NCI-H748 treated with DMSO at 0.1 percent for 48 hours (cell line): ENCODE data around the gene FLNC.
A peak's percentile ranks its signal among the peaks of the same experiment; 100 is the strongest.

Experiments used
- DNase-seq: peaks from one replicate; lab custom pipeline; 2025; lab: John Stamatoyannopoulos, UW

Gene FLNC

DNA sequence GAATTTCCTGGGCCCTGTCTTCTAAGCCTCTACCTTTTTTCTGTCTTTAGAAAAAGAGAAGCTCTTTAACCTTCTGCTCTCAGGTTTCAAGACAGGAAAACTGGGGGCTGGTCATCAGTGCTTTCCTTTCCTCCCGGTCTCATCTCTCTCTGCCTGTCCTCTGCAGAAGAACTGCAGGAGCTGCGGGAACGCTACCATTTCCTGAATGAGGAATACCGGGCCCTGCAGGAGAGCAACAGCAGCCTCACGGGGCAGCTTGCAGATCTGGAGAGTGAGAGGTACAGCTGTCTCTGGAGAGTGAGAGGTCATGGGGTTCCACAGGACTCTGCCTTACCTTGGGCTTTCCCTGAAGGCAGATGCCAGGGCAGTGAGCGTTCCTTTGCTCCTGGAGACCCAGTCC, 25.7 kb upstream of the FLNC start:
- DNase-seq = no peak

- no peak for DNase-seq
These were observed 25.0 kb upstream of the FLNC start for GRCh38 chr7:128805225-128805624.

DNA sequence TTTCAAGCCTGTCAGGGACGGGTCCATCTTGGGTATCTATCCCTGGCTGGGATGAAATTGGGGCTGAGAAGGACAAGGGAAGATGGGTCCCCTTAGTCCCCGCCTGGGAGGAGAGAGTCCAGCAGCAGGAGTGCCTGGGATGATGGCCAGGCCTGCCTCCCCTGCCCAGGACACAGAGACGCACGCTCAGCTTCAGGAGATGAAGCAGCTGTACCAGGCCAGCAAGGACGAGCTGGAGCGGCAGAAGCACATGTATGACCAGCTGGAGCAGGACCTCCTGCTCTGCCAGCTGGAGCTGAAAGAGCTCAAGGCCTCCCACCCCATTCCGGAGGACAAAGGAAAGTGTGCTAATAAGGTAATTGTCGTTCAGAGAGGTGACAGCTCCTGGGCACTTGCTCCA, 23.0 kb upstream of the FLNC start:
- DNase-seq = no peak

DNA sequence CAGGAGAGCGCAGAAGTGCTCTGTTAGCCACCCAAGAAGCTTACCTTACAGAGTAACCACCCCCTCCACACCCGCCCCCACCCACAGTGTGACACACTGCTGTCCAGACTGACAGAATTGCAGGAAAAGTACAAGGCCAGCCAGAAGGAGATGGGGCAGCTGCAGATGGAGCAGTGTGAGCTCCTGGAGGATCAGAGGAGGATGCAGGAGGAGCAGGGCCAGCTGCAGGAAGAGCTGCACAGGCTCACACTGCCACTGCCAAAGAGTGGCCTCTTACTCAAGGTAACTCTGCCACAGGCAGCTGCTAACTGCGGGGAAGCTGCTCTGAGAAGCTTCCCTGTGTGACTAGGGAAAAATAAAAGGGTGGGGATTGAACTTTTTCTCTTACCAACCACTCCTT, 20.8 kb upstream of the FLNC start:
- DNase-seq = no peak

- DNase-seq = no peak
These were observed 19.7 kb upstream of the FLNC start for GRCh38 chr7:128810473-128810872.

GRCh38 chr7:128810997-128811396, 19.2 kb upstream of the FLNC start:
- DNase-seq = no peak

GRCh38 chr7:128811631-128812430, 18.4 kb upstream of the FLNC start:
- DNase-seq = no peak

GRCh38 chr7:128812514-128813168, 17.6 kb upstream of the FLNC start:
- DNase-seq = peak; percentile 41

DNA sequence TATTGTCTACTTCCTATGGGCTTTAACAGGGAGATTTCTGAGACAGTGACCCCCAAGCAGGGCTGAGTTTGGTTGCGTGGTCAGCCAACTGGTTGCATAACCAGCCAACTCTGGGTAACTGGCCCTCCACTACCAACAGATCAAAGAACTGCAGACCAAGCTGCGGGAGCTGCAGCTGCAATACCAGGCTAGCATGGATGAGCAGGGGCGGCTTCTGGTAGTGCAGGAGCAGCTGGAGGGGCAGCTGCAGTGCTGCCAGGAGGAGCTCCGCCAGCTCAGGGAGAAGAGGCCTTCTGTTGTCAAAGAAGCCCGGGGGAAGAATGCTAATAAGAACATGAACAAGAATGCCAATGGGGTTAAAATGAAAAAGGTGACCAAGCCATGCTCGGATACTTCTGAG, 15.7 kb upstream of the FLNC start:
- no peak for DNase-seq

- DNase-seq = no peak
These were observed 14.8 kb upstream of the FLNC start for GRCh38 chr7:128815289-128815942.

DNA sequence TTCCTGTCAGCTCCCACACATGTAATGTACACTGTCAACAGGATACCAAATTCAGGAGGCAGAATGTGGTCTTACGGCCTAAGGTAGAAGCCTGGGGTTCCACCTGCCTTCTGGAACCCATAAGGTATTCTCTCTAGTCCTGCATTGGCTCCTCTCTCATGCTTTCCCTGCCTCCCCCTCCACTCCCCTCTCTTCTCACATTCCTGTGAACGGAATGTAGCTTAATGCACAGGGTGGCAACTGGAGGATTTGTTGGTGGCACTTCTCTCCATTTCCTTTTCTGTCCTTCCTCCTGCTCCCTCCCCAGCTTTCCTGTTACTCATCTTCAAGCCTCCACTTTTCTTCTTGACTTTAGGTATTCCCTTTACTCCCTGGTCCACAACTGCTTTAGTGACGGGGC, 11.5 kb upstream of the FLNC start:
- no peak for DNase-seq

DNA sequence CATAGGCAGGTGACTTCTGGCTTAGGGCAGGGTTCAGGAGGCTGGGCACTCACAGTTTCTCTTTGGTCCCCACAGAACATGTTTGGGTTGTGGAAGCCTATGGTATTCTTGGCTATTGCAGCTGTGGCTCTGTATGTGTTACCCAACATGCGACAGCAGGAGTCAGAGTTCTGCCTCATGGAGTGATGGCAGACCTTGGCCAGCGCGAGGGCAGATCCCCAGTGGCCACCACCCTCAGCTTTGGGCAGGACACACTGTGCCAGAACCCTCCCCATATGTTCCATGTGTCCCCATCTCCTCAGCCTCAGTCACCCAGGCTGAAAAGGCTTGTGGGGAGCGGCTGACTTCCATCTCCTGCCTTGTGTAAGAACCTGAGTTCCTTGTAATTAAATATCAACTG, 8.5 kb upstream of the FLNC start:
- no peak for DNase-seq

- no peak for DNase-seq
These were observed 3.7 kb upstream of the FLNC start for GRCh38 chr7:128826512-128826911.

DNA sequence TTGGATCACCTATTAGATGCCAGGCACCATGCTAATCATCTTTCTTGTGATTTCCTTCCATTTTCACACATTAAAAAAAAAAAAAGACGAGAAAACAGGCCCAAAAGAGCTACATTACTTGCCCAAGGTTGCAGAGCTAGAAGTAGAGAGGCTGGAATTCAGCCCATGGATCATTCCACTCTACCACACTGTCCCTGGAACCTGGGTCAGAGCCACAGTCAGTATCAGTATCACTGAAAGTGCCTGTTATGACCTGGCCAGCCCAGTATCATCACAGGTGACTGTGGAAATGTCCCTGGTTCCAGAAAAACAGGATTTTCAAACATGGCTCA, 3.3 kb upstream of the FLNC start:
- DNase-seq = no peak

GRCh38 chr7:128827248-128827958, 2.8 kb upstream of the FLNC start:
- no peak for DNase-seq

DNA sequence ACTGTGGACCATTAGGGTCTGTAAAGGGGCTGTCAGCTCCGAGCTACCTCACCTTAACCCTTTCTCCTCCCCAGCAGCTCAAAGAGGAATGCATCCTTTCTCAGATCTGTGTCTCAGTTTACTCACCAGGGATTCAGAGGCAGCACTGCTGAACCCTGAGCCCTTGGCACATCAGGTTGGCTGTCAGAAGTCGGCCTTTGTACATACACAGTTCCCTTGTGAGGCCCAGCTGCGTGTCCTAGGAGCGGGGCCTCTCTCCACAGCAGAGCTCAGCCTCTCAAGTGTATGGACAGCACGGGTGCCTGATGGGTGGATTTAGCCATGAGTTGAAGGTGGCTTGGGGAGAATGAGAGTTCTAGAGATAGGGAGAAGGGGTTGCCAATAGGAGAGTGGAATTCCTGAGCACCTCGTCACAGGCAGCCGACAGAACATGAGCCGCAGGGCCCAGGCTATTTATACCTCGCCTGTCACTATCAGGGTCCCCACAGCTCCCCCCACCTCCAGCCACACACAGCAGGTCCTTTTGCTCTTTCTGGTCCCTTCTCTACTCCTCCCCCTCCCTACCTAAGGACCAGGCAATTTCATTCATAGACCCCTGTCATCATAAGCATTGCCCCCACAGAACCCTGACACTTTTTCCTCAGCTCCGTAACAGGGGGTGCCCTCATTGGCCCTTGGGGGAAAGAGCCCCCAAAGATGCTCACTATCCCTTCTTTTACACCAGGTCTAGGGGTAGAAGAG, 2.1 kb upstream of the FLNC start:
- no peak for DNase-seq

- DNase-seq = no peak
These were observed 627 bp upstream of the FLNC start for GRCh38 chr7:128829391-128830166.

- no peak for DNase-seq
These were observed 1.2 kb downstream of the FLNC start for GRCh38 chr7:128831178-128831993.

DNA sequence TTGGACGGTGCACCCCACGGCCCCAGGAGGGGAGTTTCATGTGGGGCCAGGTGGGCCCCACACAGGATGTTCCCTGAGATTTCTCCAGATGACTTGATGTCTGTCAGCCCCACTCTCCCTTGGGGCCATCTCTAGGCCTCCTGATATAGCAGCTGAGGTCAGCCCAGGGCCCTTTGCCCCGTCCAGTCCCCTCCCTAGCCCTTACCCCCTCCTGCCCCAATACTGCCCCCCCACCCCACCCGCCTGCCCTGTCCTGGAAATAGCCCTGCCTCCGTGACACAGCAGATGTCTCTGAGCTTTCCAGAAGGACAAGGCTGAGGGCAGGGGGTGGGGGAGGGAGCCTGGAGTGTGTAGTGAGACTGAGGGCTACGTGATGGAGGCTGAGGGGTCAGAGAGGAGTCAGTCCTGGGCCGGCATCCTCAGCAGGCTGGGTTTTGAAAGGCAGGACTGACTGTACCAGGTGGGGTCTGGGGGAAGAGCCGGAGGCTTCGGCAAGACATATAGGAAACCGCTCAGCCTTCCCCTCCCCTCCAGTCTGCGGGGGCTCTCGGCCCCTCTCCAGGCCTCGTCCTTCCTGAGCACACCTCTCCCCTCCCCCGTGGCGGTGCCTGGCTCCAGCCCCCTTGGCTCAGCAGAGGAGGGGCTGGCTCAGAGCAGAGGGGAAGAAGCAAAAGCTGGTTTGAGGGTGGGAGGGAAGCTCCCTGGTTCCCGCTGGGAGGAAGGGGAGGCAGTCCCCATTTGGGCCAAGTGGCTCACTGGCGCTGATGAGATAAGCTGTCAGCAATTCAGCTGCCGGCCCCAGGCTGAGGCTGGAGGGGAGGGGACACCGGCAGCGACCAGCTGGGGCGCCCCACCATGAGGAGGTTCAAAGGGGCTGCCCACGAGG, 2.0 kb downstream of the FLNC start:
- no peak for DNase-seq

- DNase-seq = no peak
These were observed 2.6 kb downstream of the FLNC start for GRCh38 chr7:128832880-128833147.
